GM18868 (cell line): ENCODE results near the gene MTMR10.

Experiments
- ATAC-seq: cut with Tn5 transposase; IDR thresholded peaks from one replicate; pipeline ENCODE4 v1.9.1; 2021; ENCODE audit warnings: mild to moderate bottlenecking, moderate library complexity; ENCODE audit not compliant: unreplicated experiment

The MTMR10 gene

DNA sequence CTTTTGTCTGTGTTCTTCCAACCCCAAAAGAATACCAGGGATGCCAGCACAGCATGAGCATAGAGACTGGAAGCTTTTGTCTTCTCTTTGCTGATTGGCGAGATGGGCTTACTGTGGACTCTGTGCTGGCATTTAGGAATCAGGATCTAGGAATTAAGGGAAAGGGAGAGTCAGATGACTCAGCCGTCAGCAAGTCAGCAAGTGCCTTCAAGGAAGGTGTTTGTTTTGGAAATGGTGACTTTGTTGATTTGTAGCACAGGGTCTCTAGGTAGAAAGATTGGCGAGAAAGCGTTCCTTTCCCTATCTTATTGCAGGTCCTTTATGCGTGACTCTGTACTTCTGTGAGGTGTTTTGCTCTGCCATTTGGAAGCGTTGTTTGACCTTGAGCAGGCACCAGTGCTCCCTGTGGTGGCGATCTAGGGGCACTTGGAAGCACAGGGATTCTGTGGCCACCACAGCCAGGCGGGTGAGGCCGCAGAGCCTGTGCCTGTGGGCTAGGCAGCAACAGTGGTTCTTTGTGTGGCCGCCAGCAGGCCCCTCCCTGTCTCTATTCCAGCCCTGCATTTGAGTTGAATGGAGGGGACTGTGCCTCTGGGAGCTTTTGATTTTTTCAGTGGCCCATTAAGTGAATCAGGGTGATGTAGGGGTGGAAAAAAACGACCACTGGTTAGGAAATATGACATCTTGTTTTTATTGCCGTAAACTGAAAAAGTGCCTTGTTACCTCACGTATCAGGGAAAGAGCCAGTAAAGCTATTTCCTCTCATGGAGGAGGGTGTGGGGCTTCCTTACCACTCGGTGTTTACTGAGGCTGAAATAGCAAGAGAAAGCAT is 68.7 kb downstream of the MTMR10 start:
- ATAC-seq, result no peak

DNA sequence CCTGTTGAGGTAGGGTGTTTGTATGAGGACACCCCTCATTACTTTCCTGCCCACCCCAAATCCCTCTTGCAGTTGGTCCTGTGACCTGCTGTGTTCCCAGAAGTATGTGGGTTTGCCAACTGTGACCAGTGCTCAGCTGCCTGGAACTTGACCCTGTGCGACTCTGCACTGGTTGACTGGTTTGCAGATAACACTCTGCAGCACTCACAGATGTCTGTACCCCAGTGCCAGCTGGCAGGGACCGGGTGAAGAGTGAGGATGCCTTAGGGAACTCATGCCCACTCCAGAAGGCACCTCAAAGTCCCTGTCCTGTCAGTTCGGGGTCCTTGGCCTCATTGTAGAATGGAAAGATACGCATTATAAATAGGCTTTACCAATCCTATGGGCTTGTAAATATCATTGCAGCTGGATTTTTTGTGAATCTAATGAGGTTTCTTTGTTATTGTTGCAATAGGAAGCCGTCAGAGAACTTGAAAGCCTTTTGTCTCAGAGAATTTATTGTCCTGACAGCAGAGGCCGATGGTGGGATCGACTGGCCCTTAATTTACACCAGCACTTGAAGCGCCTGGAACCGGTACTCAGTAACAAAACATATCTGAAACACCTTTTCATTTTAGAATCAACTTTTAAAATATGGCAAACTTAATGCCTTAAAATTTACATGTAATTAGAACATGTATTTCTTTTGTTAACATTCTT is 69.5 kb downstream of the MTMR10 start:
- ATAC-seq, result no peak

DNA sequence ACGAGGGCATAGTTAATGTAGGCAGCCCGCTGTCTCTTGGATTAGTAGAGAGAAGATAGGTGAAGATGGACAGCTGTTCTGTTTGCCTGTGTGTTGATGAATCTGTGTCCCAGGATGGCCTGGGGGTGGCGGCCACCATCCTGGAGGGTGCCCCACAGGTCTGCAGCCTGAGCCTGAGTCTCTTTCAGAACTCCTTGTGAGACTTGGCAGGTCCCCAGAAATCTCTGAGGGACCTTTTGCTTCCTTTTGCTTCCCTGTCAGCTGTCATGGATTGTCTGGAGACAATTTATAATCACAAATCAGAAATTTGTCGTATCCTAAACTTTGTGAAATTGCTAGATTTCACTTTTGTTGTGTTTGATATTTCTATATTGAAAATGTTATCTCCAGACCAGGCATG is 70.3 kb downstream of the MTMR10 start:
- ATAC-seq, result no peak

DNA sequence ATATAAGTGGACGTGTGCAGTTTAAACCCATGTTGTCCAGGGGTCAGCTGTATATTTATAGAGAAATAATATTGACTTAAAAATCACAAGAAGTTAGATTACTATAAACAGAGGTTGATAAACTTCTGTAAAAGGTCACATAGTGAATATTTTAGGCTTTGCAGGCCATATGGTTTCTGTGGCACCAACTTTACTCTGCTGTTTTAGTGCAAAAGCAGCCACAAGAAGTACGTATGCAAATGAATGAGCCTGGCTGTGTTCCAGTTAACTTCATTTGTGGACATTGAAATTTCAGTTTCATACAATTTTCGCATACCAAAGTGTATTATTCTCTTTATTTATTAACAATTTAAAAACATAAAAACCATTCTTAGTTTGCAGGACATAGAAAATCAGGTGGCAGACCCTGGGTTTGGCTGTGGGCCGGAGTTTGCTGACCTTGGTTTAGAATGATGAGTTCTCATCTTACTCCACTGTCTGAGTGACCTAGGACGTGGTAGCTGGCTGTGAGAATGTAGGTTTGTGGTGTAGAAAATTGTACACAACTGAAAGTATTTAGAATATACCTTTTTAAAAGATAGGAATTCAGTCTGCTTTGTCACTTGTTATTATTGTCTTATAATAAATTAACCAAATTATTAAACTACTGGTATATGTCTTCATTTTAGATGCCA is 71.4 kb downstream of the MTMR10 start:
- no peak for ATAC-seq

DNA sequence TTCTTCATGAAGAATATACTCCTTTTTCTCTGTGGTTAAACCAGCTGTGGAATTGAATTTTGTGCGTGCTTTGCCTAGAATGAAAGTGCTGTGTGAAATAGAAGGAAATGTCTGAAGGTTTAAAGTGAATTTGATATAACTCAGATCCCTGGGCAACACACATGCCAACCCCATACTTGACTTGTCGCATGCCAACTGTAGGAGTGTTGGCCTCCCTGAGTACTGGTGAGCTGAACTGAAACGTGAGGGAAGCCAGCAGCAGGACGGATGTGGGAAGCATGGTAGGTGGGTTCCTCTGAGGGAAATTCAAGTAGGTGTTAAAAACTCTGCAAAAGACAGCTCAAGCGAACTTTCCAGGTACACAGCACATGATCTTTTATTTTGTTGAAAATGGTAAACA is 73.1 kb downstream of the MTMR10 start:
- ATAC-seq, result no peak

DNA sequence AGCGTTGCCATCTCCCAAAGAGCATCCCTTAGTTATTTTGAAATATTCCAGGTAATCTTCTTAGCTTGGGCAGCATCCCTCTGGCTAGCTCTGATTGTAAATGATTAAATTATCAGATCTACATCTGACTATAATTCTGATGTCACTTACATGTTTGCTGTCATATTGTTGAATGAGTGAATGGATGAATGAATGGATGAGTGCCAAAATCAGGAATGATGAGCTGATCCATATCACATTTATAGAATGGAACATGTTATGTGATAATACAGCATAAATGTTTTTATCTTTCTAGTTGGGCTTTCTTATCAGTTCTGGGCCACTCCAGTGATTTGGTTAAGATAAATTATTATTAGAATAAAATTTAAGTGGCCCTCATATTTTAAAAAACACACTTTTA is 73.8 kb downstream of the MTMR10 start:
- ATAC-seq, result no peak

DNA sequence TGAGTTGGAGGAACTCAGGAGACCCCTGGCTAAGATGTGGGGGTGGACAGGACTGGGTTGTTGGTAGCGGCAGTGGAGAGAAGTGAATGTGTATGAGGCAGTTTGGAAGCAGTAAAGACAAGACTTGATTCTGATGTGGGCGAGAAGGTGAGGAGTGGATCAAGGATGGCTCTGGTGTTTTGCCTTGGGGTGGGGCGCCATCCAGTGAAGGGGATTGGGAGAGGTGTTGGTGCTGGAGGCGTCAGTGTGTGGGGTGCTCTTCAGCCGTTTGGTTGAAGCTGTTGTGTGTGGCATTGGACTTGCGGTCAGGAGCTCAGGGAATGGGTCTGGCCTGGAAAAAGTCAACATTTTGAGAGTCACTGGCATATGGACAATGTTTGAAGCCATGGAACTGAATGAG is 74.4 kb downstream of the MTMR10 start:
- no peak for ATAC-seq

DNA sequence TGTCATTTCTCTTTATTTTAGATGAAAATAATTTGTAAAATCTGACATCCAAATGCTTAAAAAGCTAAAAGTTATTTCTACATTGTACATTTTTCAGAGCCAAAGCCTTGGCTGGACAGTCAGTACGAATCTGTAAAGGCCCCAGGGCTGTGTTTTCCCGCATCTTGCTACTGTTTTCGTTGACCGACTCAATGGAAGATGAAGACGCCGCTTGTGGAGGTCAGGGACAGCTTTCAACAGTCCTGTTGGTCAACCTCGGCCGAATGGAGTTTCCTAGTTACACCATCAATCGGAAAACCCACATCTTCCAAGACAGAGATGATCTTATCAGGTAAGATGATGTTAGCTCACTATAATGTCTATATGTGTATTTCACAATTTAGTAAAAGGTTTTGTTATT is 77.7 kb downstream of the MTMR10 start:
- no peak for ATAC-seq

DNA sequence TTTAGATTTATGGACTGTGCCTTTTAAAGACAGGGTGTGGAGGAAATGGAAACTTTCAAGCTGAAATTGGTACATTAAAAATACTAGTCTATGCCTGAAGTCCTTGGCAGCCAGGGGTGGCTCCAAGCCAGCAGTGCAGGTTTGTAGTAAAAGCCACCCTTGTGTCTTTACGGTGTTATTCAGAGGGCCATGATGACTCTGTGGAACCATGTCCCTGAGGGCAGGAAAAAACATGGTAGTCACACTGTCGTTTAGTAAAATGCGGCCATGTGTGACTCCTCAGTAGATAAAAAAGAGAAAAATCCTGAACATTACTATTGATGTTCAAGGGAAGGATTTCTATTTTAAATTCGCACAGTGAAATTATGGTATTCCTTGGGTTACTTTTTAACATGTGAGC is 85.1 kb downstream of the MTMR10 start:
- no peak for ATAC-seq

DNA sequence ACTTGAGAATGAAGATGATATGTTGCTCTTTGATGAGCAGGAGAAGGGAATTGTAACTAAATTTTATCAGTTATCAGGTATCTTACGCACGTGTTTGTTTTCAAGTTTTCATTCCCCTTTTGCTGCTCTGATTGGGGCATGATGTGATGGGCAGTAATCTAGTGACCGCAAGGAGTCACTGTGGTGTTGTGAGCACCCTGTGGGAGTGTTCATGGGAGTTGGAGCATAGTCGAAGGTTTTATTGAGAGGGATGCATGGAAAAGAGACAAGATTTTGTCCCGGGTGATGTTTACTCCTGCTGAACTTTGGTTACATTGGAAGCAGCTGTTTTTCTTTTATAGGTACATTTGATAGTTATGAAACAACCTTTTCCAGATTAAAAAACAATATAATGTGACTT is 85.6 kb downstream of the MTMR10 start:
- ATAC-seq, result no peak

DNA sequence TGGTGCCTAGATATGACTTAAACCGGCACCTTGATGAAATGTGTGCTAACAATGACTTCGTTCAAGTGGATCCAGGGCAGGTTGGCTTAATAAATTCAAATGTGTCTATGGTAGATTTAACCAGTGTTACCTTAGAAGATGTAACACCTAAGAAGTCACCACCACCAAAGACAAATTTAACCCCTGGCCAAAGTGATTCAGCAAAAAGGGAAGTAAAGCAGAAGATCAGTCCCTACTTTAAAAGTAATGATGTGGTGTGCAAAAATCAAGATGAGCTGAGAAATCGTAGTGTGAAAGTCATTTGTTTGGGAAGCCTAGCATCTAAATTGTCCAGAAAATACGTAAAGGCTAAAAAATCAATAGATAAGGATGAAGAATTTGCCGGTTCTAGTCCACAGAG is 86.6 kb downstream of the MTMR10 start:
- ATAC-seq, result no peak

DNA sequence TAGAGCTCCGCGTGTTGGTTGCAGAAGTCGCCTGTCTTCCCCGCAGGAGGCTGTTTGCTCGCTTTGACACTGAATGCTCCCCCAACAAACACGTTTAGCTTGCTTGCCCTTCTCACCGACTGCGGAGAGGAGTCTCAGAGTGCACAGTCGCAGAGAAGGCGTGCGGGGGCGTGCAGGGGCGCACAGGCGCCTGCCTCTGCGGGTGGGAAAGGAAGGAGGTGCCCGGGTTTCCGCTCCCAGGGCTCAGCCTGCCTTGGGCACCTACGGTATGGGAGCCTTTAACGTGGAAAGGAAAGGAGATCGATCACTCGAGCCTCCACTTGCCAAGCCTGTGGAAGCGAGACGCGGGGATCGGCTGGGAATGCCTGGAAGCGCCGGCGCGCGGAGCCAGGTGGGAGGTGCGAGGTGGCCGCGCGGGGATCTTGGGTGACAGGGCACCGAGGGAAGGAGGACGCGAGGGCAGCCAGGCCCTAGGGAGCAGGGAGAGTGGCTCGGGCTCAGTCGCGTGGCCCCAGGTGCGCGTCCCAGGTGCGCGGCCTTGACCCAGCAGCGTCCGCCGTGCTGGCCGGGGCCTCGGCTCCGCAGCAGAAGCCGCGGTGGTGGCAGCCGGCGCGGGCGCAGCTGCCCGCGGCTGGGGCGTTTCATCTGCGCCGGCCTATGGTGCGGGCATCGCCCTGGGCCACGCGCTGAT is 87.8 kb downstream of the MTMR10 start, which contains the start of gene FAN1:
FAN1 (plus strand) TSS at position 419 of the 691 bp plus-strand sequence. CDS start 749 bp downstream, outside the sequence.
- ATAC-seq, result peak; percentile 96

DNA sequence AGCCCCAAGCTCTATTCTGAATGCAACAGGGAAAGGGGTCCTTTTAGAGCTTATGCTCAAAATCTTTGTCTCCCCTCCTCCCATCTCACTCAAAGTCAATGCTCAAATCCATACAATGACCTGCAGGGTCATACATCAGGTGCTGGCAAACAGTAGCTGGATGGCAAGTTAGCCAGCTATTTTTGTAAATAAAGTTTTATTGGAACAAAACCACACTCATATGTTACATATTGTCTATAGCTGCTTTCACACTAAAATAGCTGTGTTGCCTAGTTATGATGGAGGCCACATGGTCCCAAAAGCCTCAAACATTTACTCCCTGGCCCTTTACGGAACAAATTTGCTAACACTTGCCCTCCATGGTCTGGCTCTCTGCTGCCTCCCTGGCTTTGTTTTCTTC is 89.5 kb downstream of the MTMR10 start:
- no peak for ATAC-seq

DNA sequence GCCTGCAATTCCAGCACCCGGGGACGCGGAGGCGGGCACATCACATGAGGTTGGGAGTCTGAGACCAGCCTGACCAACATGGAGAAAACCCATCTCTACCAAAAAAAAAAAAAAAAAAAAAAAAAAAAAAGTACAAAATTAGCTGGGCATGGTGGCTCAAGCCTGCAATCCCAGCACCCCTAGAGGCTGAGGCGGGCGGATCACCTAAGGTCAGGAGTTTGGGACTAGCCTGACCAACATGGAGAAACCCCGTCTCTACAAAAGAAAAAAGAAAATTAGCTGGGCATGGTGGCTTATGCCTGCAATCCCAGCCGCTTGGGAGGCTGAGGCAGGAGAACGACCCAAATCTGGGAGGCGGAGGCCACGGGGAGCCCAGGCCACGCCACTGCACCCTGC is 95.2 kb downstream of the MTMR10 start:
- no peak for ATAC-seq

DNA sequence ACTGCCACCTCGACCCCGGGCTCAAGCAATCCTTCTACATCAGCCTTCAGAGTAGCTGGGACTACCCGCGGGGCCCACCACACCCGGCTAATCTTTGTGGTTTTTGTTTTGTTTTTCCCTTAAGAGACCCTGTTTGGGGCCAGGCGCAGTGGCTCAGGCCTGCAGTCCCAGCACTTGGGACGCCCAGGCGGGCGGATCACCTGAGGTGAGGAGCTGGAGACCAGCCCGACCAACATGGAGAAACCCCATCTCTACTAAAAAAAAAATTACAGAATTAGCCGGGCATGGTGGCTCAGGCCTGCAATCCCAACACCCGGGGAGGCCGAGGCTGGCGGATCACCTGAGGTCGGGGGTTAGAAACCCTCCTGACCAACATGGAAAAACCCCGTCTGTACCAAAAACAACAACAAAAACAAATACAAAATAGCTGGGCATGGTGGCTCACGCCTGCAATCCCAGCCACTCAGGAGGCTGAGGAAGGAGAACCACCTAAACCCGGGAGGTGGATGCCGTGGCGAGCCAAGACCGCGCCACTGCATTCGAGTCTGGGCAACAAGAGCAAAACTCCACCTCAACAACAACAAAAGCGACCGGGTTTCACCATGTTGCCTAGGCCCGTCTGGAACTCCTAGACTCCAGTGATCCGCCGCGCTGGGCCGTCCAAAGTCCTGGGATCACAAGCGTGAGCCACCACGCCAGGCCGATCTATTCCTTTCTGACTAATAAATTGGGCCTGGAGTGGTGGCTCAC is 95.8 kb downstream of the MTMR10 start:
- ATAC-seq, result no peak

DNA sequence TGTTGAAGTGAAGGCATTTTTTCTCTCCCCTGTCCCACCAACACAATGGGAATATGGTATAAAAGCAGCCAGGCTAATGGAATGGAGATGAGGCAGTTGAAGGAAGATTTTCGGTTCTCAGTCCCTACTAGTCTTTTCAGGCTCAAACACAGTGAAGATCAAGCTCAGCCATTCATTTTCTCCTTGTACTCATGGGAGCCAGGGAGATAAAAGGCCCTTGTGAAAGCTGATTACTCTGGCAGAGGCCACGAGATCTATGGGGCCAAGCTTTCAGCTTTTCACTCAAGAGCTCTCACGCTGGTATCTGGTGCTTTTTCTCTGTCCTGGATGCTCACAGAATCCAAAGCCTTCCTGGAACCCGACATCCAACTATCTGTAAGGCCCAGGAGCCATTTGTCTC is 102.2 kb downstream of the MTMR10 start:
- no peak for ATAC-seq
